ENCODE results near the gene KRT73. TPM values are rescaled to one million over a fixed set of nuclear protein-coding genes. Genes with fewer than 3 reads are reported as not detected.

KRT73 gene
- 1 to 10 TPM in 1 of 3 donors, under 1 TPM in 1, not detected in 1; 0.82 to 3.3 TPM for polyA plus RNA-seq

DNA sequence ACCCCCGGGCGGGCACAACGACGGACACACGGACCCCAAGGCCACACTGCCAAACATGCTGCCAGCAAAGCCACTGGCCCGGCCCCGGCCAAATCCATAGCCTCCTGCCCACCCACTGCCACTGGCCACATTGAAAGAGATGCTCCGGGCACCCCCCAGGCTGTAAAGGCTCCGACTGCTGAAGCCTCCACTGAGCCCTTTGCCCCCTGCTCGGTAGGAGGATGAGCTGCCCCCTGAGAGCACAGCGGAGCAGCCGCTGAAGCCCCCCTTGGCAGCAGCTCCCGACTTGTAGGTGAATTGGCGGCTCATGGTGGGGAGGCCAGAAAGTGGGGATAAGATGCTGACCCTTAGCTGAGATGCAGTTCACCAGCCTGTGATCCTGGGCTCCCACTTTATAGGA is at the start of gene KRT73:
Gene KRT73 (minus strand): TSS at position 344 of the 400 bp plus-strand sequence. CDS start 35 bp downstream, at position 309.
- Mint-ChIP-seq H3K4me3 (no peak within 1 kb of the TSS), H3K4me1 (peaks cover 24 to 29% of the 10 kb centered on the region in 2 donors), H3K9me3 (peaks cover 0 to 5% (median 0%) of the 10 kb centered on the region in 6 donors), H3K36me3 (peaks cover 0 to 15% (median 9%) of the 10 kb centered on the region in 3 donors), H3K27ac (peak within 1 kb of the TSS in 4 of 6 donors; percentile 20 to 82 (median 45)), H3K27me3 (ENCODE audit: low read depth in 3 of 3) (peaks cover 0 to 8% (median 0%) of the 10 kb centered on the region in 3 donors)
- DNase-seq = no peak

DNA sequence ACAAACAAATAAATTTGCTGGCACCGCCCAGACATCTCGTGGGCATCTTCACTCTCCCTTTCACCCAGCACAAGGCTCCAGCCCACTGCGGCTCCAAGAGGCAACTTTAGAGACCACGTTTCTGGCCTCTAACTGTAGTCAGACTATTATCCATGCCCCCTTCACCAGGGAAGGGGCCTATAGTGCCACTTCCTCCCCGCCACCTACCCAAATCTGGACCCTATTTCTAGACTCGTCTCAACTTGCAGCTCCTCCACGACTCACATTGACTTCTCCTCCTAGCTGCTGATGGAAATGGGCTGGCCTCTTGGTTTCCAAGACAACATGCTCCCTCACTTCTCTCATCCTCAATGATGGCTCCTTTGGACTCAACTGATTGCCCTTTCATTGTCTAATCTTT is 49.6 kb upstream of the KRT73 start:
- Mint-ChIP-seq H3K27ac (peak overlapping the region in 2 of 6 donors; percentile 6 to 49), H3K4me1 (peaks cover 3 to 7% of the 10 kb centered on the region in 2 donors), H3K27me3 (ENCODE audit: low read depth in 3 of 3) (peaks cover 0 to 2% (median 0%) of the 10 kb centered on the region in 3 donors), H3K36me3 (peaks cover 0 to 4% (median 0%) of the 10 kb centered on the region in 3 donors), H3K9me3 (no peaks in the 10 kb centered on the region), H3K4me3 (no peak overlapping the region)
- no peak for DNase-seq

DNA sequence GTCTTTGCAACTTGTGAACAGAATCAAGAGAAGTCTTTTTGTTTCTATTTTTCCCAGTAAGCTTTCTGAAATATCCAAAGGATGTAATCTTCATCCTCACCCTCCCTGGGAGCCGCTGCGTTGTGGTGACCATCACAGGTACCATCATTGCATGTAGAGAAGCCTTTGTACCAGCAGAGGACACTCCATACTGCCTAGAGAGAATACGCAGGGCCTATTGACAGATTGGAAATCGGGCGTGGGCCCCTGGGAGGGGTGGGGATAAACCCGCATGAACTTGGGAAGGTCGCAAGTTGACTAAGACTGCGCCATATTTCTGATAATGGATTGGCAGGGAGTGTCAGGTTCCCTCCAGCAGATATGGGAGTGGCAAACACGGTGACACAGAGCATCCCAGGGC is 49.1 kb upstream of the KRT73 start:
- peak overlapping the region in 2 of 6 donors; percentile 32 to 54 for H3K27ac Mint-ChIP-seq
- H3K36me3 Mint-ChIP-seq = peaks cover 0 to 4% (median 0%) of the 10 kb centered on the region in 3 donors
- H3K4me3 Mint-ChIP-seq = no peak overlapping the region
- DNase-seq = no peak
- peaks cover 8 to 11% of the 10 kb centered on the region in 2 donors for H3K4me1 Mint-ChIP-seq
- peaks cover 0 to 2% (median 0%) of the 10 kb centered on the region in 3 donors for H3K27me3 Mint-ChIP-seq (ENCODE audit: low read depth in 3 of 3)
- H3K9me3 Mint-ChIP-seq = no peaks in the 10 kb centered on the region

DNA sequence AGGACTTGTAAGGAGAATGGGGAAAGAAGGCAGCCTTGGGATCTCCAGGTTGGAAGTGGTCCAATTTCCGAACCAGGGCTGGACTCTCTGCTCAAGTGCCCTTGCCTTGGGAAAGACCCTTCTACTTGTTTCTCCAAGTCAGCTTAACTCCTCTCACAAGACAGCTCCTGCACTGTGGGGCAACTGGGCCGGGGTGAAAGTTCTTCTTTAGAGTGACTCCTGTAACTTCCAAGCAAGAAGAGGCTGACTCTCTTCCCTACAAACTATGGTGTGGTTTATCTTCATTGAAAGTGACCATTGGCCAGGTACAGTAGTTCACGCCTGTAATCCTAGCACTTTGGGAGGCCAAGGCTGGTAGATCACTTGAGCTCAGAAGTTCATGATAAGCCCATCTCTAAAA is 48.1 kb upstream of the KRT73 start:
- no peak for DNase-seq
- H3K9me3 Mint-ChIP-seq = no peaks in the 10 kb centered on the region
- H3K27me3 Mint-ChIP-seq (ENCODE audit: low read depth in 3 of 3) = peaks cover 0 to 2% (median 0%) of the 10 kb centered on the region in 3 donors
- no peak overlapping the region for H3K4me3 Mint-ChIP-seq
- peaks cover 18 to 21% of the 10 kb centered on the region in 2 donors for H3K4me1 Mint-ChIP-seq
- H3K27ac Mint-ChIP-seq = peak overlapping the region in 1 of 6 donors; percentile 46
- peaks cover 0 to 4% (median 0%) of the 10 kb centered on the region in 3 donors for H3K36me3 Mint-ChIP-seq

DNA sequence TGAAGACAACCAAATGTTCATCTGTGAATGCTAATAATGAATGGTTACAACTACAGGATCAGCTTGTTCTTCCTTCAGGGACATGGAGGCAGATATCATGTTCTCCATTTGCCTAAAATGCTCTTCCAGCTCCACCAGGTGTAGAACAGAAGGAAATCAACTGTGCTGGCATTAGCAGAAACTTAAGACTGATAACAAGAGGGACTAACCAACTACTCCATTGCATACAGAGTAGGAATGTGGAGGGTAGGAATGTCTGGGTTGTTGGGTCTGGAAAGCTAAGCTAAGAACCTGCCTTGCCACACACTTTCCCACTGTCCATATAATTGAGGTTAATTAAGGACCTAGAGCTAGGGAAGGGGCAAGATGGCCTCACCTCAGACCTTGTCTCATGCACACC is 45.1 kb upstream of the KRT73 start:
- peaks cover 0 to 6% (median 2%) of the 10 kb centered on the region in 3 donors for H3K27me3 Mint-ChIP-seq (ENCODE audit: low read depth in 3 of 3)
- DNase-seq = no peak
- H3K4me1 Mint-ChIP-seq = peaks cover 18 to 33% of the 10 kb centered on the region in 2 donors
- peak overlapping the region in 4 of 6 donors; percentile 61 to 91 (median 83) for H3K27ac Mint-ChIP-seq
- H3K36me3 Mint-ChIP-seq = peaks cover 0 to 4% (median 0%) of the 10 kb centered on the region in 3 donors
- H3K9me3 Mint-ChIP-seq = no peaks in the 10 kb centered on the region
- no peak overlapping the region for H3K4me3 Mint-ChIP-seq

DNA sequence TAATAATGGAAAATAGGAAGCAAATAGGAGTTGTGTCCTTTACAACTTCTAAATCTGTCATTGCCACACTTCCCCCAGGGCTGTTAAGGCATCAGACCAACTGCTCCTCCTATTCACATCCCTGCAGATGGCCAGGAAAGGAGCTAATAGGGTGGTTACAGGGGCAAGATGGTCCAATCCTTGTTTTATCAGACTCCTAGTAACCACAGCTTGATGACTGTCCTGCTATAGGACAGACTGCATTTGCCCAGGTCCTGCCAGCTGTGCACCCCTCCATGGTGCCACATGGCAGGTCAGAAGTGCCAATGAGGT is 44.5 kb upstream of the KRT73 start:
- Mint-ChIP-seq H3K27me3 (ENCODE audit: low read depth in 3 of 3) (peaks cover 2 to 4% (median 2%) of the 10 kb centered on the region in 3 donors), H3K27ac (peak overlapping the region; percentile 78 to 94 (median 88))
- DNase-seq = no peak

DNA sequence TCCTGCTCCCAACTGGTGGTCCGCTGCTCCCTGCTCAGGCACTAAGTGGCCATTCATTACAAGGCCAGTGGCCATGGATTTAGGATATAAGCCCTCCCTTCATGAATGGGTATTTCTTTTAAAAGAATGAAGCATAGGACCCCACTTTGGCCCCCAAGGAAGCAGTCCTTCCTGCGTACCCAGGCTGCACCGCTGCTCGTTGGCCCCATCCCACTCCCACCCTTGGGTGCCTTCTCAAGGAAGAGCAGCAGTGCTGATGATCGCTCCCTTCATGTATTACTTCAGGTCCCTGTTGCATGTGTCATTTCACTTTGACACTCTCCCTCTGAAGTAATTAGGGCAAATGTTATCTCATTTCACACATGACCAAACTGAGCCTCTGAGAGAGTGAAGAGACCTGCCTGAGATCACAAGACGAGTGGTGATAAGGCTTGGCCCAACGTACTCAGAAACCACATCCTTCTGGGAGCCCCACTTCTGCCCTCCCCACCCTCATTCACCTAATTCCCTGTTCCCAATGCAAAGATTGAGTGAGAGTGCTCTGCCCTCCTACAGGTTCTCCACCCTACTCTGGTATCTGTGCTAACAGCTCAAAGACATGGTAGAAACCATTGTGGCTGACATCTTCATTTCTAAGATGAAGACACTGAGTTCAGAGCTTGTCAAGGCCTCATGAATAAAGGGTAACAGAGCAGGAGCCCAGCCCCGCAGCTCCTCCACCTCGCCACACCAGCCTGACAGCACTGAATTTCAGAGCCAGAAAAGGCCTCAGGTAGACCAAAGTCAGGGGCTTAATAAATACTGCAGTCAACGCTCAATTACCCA is 43.9 kb upstream of the KRT73 start:
- Mint-ChIP-seq H3K9me3 (no peaks in the 10 kb centered on the region), H3K4me1 (peaks cover 18 to 33% of the 10 kb centered on the region in 2 donors), H3K27ac (peak overlapping the region; percentile 78 to 94 (median 88)), H3K27me3 (ENCODE audit: low read depth in 3 of 3) (peaks cover 2 to 4% (median 2%) of the 10 kb centered on the region in 3 donors), H3K4me3 (peak overlapping the region; percentile 38 to 72 (median 62)), H3K36me3 (peaks cover 0 to 4% (median 0%) of the 10 kb centered on the region in 3 donors)
- peak; percentile 58 to 70 (median 58) for DNase-seq

More for the DNA sequence above, 44.5 kb upstream of the KRT73 start:
- no peaks in the 10 kb centered on the region for H3K9me3 Mint-ChIP-seq
- peaks cover 0 to 4% (median 0%) of the 10 kb centered on the region in 3 donors for H3K36me3 Mint-ChIP-seq
- peaks cover 18 to 33% of the 10 kb centered on the region in 2 donors for H3K4me1 Mint-ChIP-seq
- peak overlapping the region in 3 of 5 donors; percentile 7 to 72 (median 67) for H3K4me3 Mint-ChIP-seq

DNA sequence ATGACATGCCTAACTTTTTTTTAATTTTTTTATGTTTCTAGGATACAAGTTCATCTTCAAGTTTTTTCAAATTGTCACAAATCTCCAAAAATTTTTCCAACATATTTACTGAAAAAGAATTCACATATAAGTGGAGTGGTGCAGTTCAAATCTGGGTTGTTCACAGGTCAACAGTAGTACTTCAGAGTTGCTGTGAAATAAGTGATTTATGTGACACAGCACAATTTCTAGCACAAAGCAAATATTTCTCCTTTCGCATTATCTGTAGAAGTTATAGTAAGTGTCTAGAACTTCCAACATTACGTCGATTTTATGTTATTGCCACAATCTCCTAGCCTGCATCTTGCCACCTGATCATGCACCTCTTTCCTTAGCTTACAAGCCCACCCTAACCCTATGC is 43.3 kb upstream of the KRT73 start:
- H3K27ac Mint-ChIP-seq = peak overlapping the region; percentile 78 to 94 (median 88)
- peaks cover 18 to 33% of the 10 kb centered on the region in 2 donors for H3K4me1 Mint-ChIP-seq
- no peak for DNase-seq
- no peaks in the 10 kb centered on the region for H3K9me3 Mint-ChIP-seq
- H3K36me3 Mint-ChIP-seq = peaks cover 0 to 4% (median 0%) of the 10 kb centered on the region in 3 donors
- H3K27me3 Mint-ChIP-seq (ENCODE audit: low read depth in 3 of 3) = peaks cover 2 to 4% (median 2%) of the 10 kb centered on the region in 3 donors
- peak overlapping the region; percentile 38 to 72 (median 62) for H3K4me3 Mint-ChIP-seq

DNA sequence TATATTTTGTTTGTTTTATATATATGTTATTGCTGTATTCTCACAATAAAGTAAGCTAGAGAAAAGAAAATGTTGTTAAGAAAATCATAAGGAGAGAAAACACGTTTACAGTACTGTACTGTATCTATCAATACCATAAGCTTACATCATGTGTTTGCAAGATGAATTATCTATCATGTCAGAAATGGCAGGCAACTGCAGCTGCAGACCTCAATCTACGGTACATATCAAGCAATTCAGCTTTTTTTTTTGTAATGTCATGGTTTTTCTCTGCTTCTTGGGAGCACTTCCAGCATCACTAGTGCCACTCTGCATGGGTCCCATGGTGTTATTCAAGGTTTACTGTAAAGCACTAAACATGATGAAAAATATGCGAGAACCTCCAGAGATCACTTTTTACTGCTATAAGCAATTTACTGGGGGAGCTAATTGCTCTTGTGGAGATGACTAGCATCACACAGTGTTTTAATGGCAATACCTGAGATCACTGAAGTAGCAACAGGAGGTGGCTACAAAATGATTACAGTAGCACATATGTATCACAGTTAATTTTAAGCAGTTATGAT is 42.7 kb upstream of the KRT73 start:
- no peaks in the 10 kb centered on the region for H3K9me3 Mint-ChIP-seq
- peaks cover 18 to 33% of the 10 kb centered on the region in 2 donors for H3K4me1 Mint-ChIP-seq
- peaks cover 0 to 4% (median 0%) of the 10 kb centered on the region in 3 donors for H3K36me3 Mint-ChIP-seq
- DNase-seq = no peak
- peak overlapping the region in 1 of 6 donors; percentile 79 for H3K27ac Mint-ChIP-seq
- H3K4me3 Mint-ChIP-seq = no peak overlapping the region
- H3K27me3 Mint-ChIP-seq (ENCODE audit: low read depth in 3 of 3) = peaks cover 2 to 5% (median 4%) of the 10 kb centered on the region in 3 donors

DNA sequence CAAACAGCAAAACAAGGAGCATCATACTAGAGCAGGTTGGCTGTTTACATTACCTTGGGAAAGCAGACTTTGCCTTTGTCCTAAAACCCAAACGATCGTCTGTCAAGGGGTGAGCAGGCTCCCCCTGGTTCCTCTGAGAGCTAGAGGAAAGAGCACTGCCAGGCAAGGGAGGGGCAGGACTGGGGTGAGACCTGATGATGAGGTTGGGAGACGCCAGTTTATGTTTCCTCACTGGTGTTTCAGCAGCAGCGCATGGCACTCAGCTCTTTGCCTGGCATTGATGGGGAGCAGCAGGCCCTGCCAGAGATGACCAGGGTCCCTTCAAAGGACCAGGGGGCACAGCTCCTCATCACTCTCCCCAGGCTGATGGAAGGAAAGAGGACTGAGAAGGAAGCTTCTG is 41.6 kb upstream of the KRT73 start:
- Mint-ChIP-seq H3K27me3 (ENCODE audit: low read depth in 3 of 3) (peaks cover 2 to 5% (median 4%) of the 10 kb centered on the region in 3 donors), H3K27ac (peak overlapping the region in 4 of 6 donors; percentile 42 to 70 (median 54)), H3K36me3 (peaks cover 0 to 4% (median 0%) of the 10 kb centered on the region in 3 donors), H3K4me1 (peaks cover 18 to 36% of the 10 kb centered on the region in 2 donors), H3K9me3 (no peaks in the 10 kb centered on the region), H3K4me3 (no peak overlapping the region)
- DNase-seq = no peak

DNA sequence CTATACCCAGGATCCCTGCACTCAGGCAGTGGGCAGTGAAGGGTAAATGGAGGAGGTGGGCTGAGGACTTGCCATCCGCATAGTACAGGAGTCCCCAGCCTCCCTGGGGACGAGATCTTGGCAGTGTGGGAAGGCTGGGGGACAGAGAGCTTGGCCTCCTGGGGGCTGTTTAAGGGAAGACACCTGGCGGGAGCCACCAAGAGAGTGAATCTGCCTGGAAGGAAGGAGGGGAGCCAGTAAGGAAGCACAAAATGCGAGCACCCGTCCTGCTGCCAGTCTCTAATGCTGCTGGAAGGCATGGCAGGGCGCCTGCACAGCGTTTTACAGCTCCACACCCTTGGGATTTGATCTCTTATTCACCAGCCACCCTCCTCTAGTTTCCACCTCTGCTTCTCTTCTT is 41.0 kb upstream of the KRT73 start:
- Mint-ChIP-seq H3K4me1 (peaks cover 18 to 36% of the 10 kb centered on the region in 2 donors), H3K9me3 (no peaks in the 10 kb centered on the region), H3K27ac (peak overlapping the region in 2 of 6 donors; percentile 53 to 55), H3K36me3 (peaks cover 0 to 4% (median 0%) of the 10 kb centered on the region in 3 donors), H3K27me3 (ENCODE audit: low read depth in 3 of 3) (peaks cover 2 to 5% (median 4%) of the 10 kb centered on the region in 3 donors), H3K4me3 (no peak overlapping the region)
- DNase-seq = no peak

DNA sequence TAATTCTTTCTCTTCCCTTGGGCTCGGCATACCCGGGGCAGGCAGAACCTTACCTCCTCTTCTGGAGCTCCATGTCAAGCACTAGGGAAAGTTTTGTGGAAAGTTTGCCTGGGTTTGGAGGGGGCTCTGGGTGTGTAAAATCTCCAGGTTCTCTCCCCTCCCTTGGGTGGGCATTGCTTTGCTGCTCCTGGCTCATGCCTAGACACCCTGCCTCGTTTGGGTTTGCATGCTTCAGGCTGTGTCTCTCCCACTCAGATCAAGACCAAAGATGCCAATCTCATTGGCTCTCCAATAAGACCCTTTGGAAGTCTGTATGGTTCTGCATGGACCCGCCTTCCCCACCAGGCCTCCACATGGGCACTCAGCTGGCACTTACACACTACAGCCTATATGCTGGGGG is 39.8 kb upstream of the KRT73 start:
- Mint-ChIP-seq H3K4me3 (no peak overlapping the region), H3K27ac (peak overlapping the region in 4 of 6 donors; percentile 45 to 85 (median 60)), H3K36me3 (peaks cover 0 to 8% (median 0%) of the 10 kb centered on the region in 3 donors), H3K9me3 (no peaks in the 10 kb centered on the region), H3K4me1 (peaks cover 17 to 31% of the 10 kb centered on the region in 2 donors), H3K27me3 (ENCODE audit: low read depth in 3 of 3) (peaks cover 4 to 7% (median 5%) of the 10 kb centered on the region in 3 donors)
- DNase-seq = no peak

DNA sequence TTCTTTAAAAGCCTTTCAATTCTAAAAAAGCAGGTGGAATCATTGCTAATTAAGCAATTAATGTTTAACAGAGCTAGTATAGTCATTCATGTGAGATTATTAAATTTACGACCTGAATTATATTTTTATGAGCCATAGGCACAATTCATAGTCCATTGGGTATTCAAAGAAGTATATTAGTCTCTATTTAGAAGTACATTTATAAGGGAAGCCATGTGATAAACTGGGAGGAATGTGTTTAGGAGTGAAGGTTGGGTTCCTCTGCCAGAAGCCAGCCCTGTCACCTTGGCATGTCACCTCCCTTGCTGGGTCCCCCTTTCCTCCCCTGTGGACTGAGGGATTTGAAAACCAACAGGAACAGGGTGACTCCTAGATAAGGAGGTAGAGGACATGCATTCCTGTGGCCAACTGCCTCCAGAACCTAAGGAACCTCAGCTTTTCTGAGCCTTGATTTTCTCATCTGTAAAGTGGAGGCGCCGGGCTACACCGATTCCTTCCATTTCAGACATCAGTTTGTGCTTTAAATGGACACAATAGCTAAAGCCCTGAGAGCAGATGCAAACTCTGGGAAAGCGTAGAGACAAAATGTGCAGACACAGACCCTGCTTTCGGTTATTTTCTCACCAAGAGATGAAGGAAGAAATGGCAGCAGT is 39.0 kb upstream of the KRT73 start:
- H3K27me3 Mint-ChIP-seq (ENCODE audit: low read depth in 3 of 3) = peaks cover 4 to 7% (median 5%) of the 10 kb centered on the region in 3 donors
- peak overlapping the region in 4 of 6 donors; percentile 36 to 85 (median 66) for H3K27ac Mint-ChIP-seq
- peaks cover 0 to 9% (median 0%) of the 10 kb centered on the region in 3 donors for H3K36me3 Mint-ChIP-seq
- peaks cover 15 to 26% of the 10 kb centered on the region in 2 donors for H3K4me1 Mint-ChIP-seq
- DNase-seq = no peak
- no peaks in the 10 kb centered on the region for H3K9me3 Mint-ChIP-seq
- H3K4me3 Mint-ChIP-seq = no peak overlapping the region

All from immature natural killer cell (primary cell).